Upper lobe of right lung (tissue), 1 donor: Measurements from ENCODE around the gene GRIK3. TPM values are rescaled to one million over a fixed set of nuclear protein-coding genes. Genes with fewer than 3 reads are reported as not detected.

Experiments used
- ATAC-seq: fragments of 200-7000 bp; cut with Tn5 transposase; one replicate; pipeline ENCODE4 v1.9.1; 2020; ENCODE audit warnings: mild to moderate bottlenecking, moderate library complexity
- DNase-seq: peaks from one replicate; pipeline ENCODE4 v3.0.0-alpha.2; 2020
- H3K27ac ChIP-seq: fragments of 200-600 bp; one replicate; pipeline ENCODE4 v1.8.0; 2022
- H3K27me3 ChIP-seq: fragments of 200-600 bp; one replicate; pipeline ENCODE4 v1.8.0; 2022; ENCODE audit warnings: mild to moderate bottlenecking
- H3K36me3 ChIP-seq: fragments of 200-600 bp; one replicate; pipeline ENCODE4 v1.8.0; 2022
- H3K4me1 ChIP-seq: fragments of 200-600 bp; one replicate; pipeline ENCODE4 v1.8.0; 2022
- H3K4me3 ChIP-seq: fragments of 200-600 bp; one replicate; pipeline ENCODE4 v1.8.0; 2022; ENCODE audit warnings: mild to moderate bottlenecking
- H3K9me3 ChIP-seq: fragments of 200-600 bp; one replicate; pipeline ENCODE4 v1.8.0; 2022
- intact Hi-C: fragments of 100-400 bp; cut with DNase I; formaldehyde crosslinking; loops from one replicate; pipeline ENCODE4 v1.11.0; 2022
- total RNA-seq: library from RNA; stranded (reverse); fragmentation: NEBNext Ultra II Directional; extraction: Animal tissue kit (Norgen Biotek cat#: 25700); gene quantifications from one replicate; pipeline ENCODE4 v1.2.1, GENCODE V29; 2021
- TF ChIP-seq, protein P1 (sequence below): fragments of 200-600 bp; IDR thresholded peaks from one replicate; pipeline ENCODE4 v1.8.0; 2022; ENCODE audit warnings: antibody characterized with exemption
- donor health status: DM: no; HTN: yes; CAD: no; lungs with severe emphysema.

GRIK3 gene
- total RNA-seq, 1 donor from 2014 or later = not detected

- no peaks in the 10 kb centered on the region for H3K27me3 ChIP-seq
- no peak overlapping the region for H3K27ac ChIP-seq
- H3K36me3 ChIP-seq = no peaks in the 10 kb centered on the region
- intact Hi-C loops = no loop called here
- H3K9me3 ChIP-seq = no peaks in the 10 kb centered on the region
- ATAC-seq = no peak
- no peaks in the 10 kb centered on the region for H3K4me1 ChIP-seq
- no peak overlapping the region for H3K4me3 ChIP-seq
- DNase-seq = no peak
- TF ChIP-seq, protein P1, sequence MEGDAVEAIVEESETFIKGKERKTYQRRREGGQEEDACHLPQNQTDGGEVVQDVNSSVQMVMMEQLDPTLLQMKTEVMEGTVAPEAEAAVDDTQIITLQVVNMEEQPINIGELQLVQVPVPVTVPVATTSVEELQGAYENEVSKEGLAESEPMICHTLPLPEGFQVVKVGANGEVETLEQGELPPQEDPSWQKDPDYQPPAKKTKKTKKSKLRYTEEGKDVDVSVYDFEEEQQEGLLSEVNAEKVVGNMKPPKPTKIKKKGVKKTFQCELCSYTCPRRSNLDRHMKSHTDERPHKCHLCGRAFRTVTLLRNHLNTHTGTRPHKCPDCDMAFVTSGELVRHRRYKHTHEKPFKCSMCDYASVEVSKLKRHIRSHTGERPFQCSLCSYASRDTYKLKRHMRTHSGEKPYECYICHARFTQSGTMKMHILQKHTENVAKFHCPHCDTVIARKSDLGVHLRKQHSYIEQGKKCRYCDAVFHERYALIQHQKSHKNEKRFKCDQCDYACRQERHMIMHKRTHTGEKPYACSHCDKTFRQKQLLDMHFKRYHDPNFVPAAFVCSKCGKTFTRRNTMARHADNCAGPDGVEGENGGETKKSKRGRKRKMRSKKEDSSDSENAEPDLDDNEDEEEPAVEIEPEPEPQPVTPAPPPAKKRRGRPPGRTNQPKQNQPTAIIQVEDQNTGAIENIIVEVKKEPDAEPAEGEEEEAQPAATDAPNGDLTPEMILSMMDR = no peak
These were observed 143.5 kb downstream of the GRIK3 start for GRCh38 chr1:36890776-36891175.

DNA sequence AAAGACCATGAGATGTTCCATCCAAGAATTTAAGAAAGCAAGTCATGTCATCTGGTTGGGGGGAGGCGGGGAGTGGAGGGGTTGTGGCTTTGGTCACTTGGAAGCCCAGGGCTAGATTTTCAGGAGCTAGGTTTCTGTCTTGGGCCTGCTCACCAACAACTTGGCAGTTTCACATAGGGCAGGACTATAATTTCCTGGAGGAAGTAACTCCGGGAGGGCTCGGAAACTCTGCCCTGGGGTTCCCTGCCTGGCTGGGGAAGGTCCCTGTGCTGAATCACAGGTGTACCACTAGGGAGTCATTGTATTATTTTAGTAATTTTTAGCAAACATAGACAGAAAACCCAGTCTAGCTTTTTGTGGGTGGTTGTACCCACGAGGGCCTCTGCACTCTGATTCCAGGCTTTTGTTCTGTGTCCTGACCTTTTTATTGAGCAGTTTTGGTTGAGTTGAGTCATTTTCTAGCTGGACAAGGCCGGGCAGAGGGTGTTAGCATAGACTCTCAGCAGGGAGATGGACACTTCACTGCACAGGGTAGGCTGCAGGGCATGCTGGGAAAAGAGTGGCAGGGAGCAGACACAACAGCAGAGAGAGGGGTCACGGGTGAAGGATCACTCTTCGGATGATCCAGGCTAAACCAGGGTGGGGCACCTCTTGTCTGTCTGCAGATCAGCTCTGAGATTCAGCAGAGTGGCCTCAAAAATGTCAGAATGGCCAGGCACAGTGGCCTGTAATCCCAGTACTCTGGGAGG, 144.7 kb downstream of the GRIK3 start:
- DNase-seq = no peak
- intact Hi-C loops = no loop called here
- Histone ChIP-seq H3K36me3 (no peaks in the 10 kb centered on the region), H3K4me1 (no peaks in the 10 kb centered on the region), H3K27ac (no peak overlapping the region), H3K9me3 (no peaks in the 10 kb centered on the region), H3K4me3 (no peak overlapping the region), H3K27me3 (no peaks in the 10 kb centered on the region)
- TF ChIP-seq, protein P1 = no peak
- no peak for ATAC-seq

DNA sequence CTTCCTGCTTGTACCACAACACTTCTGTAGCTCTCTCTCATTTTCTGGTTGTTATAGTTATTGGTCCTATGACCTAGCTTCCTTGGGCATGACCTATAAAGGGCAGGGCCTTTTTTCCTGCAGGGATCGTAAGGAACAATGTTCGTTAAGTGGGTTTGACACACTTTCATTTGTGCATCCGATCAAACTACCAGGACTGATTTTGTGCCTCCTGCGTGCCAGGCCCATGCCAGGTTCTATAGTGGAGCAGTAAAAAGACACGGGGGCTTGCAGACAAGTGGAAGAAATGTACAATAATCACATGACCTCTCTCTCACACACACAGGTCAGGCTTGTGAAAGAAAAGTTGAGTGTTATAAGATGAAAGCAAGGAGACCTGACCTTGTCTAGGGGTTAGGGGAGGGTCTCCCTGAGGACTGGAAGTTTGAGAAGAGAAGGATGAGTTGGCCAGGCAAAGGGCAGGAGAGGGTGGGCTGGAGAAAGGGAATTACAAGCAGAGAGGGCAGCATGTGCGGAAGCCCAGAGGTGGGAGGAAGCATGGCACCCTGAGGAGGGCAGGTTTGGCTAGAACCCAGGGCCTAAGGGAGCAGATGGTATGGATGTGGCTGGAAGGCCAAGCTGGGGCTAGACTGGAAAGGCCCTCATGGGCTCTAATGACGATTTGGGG, 145.4 kb downstream of the GRIK3 start:
- no peaks in the 10 kb centered on the region for H3K36me3 ChIP-seq
- H3K4me3 ChIP-seq = no peak overlapping the region
- no peak overlapping the region for H3K27ac ChIP-seq
- no peaks in the 10 kb centered on the region for H3K27me3 ChIP-seq
- TF ChIP-seq, protein P1 = no peak
- H3K9me3 ChIP-seq = no peaks in the 10 kb centered on the region
- intact Hi-C loops = no loop called here
- no peak for DNase-seq
- H3K4me1 ChIP-seq = no peaks in the 10 kb centered on the region
- ATAC-seq = no peak

DNA sequence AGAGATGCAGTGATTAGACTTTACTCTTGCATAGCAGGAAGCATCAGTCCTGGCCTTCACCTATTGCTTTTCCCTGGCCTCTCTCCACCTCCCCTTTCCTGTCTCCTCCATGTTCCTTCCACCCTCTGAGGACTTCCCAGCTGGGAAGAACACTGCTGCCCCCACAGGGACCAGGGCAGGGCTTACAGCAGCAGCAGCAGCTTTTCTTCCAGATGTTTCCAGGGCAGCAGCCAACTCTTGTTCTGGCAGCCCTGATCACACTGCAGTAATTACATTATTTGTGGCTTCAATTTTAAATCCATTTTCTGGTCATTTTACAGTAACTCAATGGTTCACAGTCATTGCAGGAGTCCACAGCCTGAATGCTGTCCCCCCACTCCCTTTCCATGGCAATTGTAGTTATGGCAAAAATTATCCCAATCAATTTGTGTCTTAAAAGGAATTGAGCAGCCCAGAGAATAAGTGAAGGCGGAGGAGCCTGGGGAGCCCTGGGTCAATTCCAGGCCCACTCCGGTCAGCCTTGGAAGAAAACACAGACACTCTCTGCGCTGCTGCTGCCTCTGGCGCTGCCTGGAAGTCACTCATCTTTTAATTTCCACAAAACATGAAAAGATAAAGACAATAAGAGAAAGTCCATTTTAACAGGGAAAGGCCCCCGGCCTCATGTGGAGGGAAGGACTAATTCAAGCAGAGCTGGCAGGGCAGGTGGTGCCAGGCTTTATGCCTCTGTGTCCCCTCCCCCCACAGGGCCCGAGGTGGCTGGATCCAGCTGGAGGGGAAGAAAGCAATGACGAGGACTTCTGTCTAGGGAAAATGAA, 148.6 kb downstream of the GRIK3 start:
- Histone ChIP-seq H3K36me3 (no peaks in the 10 kb centered on the region), H3K4me1 (no peaks in the 10 kb centered on the region), H3K27ac (no peak overlapping the region), H3K27me3 (no peaks in the 10 kb centered on the region), H3K4me3 (no peak overlapping the region), H3K9me3 (no peaks in the 10 kb centered on the region)
- DNase-seq (no peak), ATAC-seq (no peak)
- intact Hi-C loops = no loop called here
- TF ChIP-seq, protein P1 = no peak

DNA sequence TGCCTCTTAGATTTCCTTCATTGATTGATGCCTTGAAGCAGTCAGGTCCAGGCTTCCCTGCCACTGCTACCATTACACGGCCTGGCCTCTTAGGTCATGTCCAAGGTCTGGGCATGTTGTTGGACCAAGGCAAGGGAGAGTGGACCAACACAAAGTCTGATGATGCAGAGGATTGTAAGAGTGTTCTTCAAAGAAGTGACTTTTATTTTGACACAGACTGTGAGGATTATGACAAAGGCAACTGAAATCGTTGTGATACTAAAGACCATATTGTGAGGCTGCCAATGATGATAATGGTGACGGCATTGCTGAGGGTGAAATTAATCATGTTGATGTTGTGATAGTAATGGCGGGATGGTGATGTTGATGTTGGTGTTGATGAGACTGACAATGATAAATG, 149.5 kb downstream of the GRIK3 start:
- Histone ChIP-seq H3K36me3 (no peaks in the 10 kb centered on the region), H3K4me1 (no peaks in the 10 kb centered on the region), H3K4me3 (no peak overlapping the region), H3K27me3 (no peaks in the 10 kb centered on the region), H3K9me3 (no peaks in the 10 kb centered on the region), H3K27ac (no peak overlapping the region)
- DNase-seq = no peak
- TF ChIP-seq, protein P1 = no peak
- intact Hi-C loops = no loop called here
- ATAC-seq = no peak
